Hepatocyte (in vitro differentiated cells): Measurements from ENCODE around the gene DENND6B. TPM values are rescaled to one million over a fixed set of nuclear protein-coding genes. Genes with fewer than 3 reads are reported as not detected.

Experiments used
- DNase-seq: peaks from one replicate; pipeline ENCODE4 v3.0.0-alpha.2; 2016; ENCODE audit warnings: low spot score
- H2AFZ ChIP-seq: fragments of 200-600 bp; sonication (generic); 2 replicates; pipeline ENCODE4 v1.6.0; 2016; ENCODE audit warnings: antibody characterized with exemption, mild to moderate bottlenecking
- H3K27ac ChIP-seq: fragments of 200-600 bp; sonication (generic); 2 replicates; pipeline ENCODE4 v1.5.1; 2016; ENCODE audit warnings: mild to moderate bottlenecking
- H3K27me3 ChIP-seq: fragments of 200-600 bp; sonication (generic); 2 replicates; pipeline ENCODE4 v1.6.1; 2016
- H3K36me3 ChIP-seq: fragments of 200-600 bp; sonication (generic); replicated peaks from 2 replicates; pipeline ENCODE4 v1.5.1; 2016; ENCODE audit warnings: low read depth; ENCODE audit not compliant: insufficient read depth
- H3K4me1 ChIP-seq: fragments of 200-600 bp; sonication (generic); 2 replicates; pipeline ENCODE4 v1.5.1; 2016; ENCODE audit warnings: mild to moderate bottlenecking, moderate library complexity; ENCODE audit not compliant: insufficient read depth
- H3K4me2 ChIP-seq: fragments of 200-600 bp; sonication (generic); 2 replicates; pipeline ENCODE4 v1.6.0; 2016
- H3K4me3 ChIP-seq: fragments of 200-600 bp; sonication (generic); 2 replicates; pipeline ENCODE4 v1.5.1; 2016; ENCODE audit warnings: mild to moderate bottlenecking
- H3K79me2 ChIP-seq: fragments of 200-600 bp; sonication (generic); 2 replicates; pipeline ENCODE4 v1.6.0; 2017; ENCODE audit warnings: mild to moderate bottlenecking
- H3K9me2 ChIP-seq: fragments of 200-600 bp; sonication (generic); replicated peaks from 2 replicates; pipeline ENCODE4 v1.6.0; 2017; ENCODE audit warnings: mild to moderate bottlenecking; ENCODE audit not compliant: insufficient read depth
- H3K9me3 ChIP-seq: fragments of 200-600 bp; sonication (generic); 2 replicates; pipeline ENCODE4 v1.5.1; 2016; ENCODE audit warnings: low read depth, mild to moderate bottlenecking
- H4K20me1 ChIP-seq: fragments of 200-600 bp; sonication (generic); 2 replicates; pipeline ENCODE4 v1.6.0; 2016; ENCODE audit warnings: mild to moderate bottlenecking; ENCODE audit not compliant: insufficient read depth, poor library complexity, severe bottlenecking
- EZH2 ChIP-seq: fragments of 200-600 bp; sonication (generic); IDR thresholded peaks from 2 replicates; pipeline ENCODE4 v1.6.1; 2016; ENCODE audit warnings: antibody characterized with exemption, mild to moderate bottlenecking, borderline replicate concordance
- EZH2phosphoT487 ChIP-seq: fragments of 200-600 bp; sonication (generic); IDR thresholded peaks from one replicate; pipeline ENCODE4 v1.6.1; 2018; ENCODE audit warnings: antibody characterized with exemption, mild to moderate bottlenecking, low read depth, moderate library complexity; ENCODE audit not compliant: unreplicated experiment, severe bottlenecking
- WGBS: methylation state at CpG from one replicate; pipeline ENCODE4 v1.1.6; 2016; ENCODE audit warnings: low lambda C conversion rate; ENCODE audit errors: missing lambda C conversion rate; 5-methylcytosine and 5-hydroxymethylcytosine counted together
- polyA plus RNA-seq: library from polyadenylated mRNA; unstranded; fragments of >200 nt; fragmentation: Nextera tagmentation; extraction: Ambion mirVana; gene quantifications from 2 replicates; pipeline ENCODE4 v1.2.1, GENCODE V29; 2016
- total RNA-seq: library from RNA; depleted of rRNA; stranded (reverse); fragments of >200 nt; gene quantifications from 2 replicates; pipeline ENCODE4 v1.2.3, GENCODE V29; 2014
- TF ChIP-seq, protein P1 (sequence below): fragments of 200-600 bp; sonication (generic); IDR thresholded peaks from 2 replicates; pipeline ENCODE4 v1.5.1; 2016; ENCODE audit warnings: antibody characterized with exemption, mild to moderate bottlenecking; ENCODE audit not compliant: poor library complexity

DENND6B gene
- total and polyA plus RNA-seq, 2 experiments from 2014 or later, result 3.3 to 8.7 TPM

DNA sequence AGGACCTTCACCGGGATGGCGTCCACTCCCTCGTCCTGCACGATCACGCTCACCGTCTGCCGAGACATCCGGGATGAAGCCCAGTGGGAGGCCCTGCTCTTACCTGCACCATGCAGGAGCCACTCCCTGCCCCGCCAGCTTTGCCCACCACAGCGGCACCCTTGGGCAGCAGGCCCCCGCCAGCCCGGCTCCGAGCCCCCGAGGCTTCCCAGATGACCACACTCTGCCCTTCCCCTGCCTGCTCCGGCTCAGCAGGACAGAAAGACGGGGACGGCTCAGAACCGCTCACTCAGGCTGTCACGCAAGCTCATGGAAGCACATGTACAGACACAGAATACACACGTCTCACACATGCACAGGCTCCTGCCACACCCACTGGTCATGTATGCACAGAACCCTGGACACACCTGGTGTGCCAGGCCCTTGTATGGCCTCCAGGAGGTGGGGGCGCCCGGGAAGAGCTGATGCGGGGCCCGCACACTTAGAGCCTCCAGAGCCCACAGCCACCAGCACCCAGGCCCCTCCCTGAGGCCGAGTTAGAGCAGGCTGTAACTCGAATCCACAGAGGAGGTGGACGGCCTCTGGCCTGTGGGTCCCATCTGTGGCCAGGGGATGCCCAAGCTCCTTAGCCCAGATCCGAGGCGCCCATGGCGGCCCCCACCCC lies 47.7 kb downstream of the DENND6B start:
- Histone ChIP-seq H3K27me3 (no peaks in the 10 kb centered on the region), H3K27ac (no peak overlapping the region), H3K9me2 (no peaks in the 10 kb centered on the region), H2AFZ (no peak overlapping the region), H3K4me1 (peaks cover 12% of the 10 kb centered on the region), H3K36me3 (no peaks in the 10 kb centered on the region), H3K79me2 (no peaks in the 10 kb centered on the region), H3K4me2 (no peak overlapping the region), H3K4me3 (no peak overlapping the region), H3K9me3 (no peaks in the 10 kb centered on the region), H4K20me1 (peaks cover 2% of the 10 kb centered on the region)
- WGBS, result 91% methylated on average over 30 of the region's 30 CpGs
- TF ChIP-seq EZH2 (no peak), EZH2phosphoT487 (no peak)
- TF ChIP-seq, protein P1, sequence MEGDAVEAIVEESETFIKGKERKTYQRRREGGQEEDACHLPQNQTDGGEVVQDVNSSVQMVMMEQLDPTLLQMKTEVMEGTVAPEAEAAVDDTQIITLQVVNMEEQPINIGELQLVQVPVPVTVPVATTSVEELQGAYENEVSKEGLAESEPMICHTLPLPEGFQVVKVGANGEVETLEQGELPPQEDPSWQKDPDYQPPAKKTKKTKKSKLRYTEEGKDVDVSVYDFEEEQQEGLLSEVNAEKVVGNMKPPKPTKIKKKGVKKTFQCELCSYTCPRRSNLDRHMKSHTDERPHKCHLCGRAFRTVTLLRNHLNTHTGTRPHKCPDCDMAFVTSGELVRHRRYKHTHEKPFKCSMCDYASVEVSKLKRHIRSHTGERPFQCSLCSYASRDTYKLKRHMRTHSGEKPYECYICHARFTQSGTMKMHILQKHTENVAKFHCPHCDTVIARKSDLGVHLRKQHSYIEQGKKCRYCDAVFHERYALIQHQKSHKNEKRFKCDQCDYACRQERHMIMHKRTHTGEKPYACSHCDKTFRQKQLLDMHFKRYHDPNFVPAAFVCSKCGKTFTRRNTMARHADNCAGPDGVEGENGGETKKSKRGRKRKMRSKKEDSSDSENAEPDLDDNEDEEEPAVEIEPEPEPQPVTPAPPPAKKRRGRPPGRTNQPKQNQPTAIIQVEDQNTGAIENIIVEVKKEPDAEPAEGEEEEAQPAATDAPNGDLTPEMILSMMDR, result no peak
- DNase-seq, result no peak

DNA sequence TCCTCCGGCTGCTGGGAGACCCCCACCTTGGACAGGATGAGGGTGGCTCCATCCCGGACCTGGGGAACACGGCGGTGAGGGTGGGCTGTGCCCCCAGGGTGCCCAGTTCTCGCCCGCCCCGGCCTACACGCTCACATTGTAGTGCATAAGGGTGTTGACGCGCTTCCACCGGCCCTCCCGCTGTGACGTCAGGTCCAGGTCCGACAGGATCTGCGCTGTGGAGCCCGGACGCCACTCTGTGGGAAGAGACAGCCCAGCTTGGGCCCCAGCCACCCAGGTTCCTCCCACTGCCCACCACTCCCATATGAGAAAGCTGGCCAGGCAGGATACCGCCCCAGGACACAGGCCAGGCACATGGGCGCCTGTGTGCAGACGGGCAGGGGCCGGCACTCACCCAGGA lies 48.4 kb downstream of the DENND6B start:
- Histone ChIP-seq H3K27ac (no peak overlapping the region), H4K20me1 (peaks cover 2% of the 10 kb centered on the region), H3K9me3 (no peaks in the 10 kb centered on the region), H3K4me1 (peaks cover 12% of the 10 kb centered on the region), H2AFZ (no peak overlapping the region), H3K9me2 (no peaks in the 10 kb centered on the region), H3K4me3 (no peak overlapping the region), H3K4me2 (no peak overlapping the region), H3K79me2 (no peaks in the 10 kb centered on the region), H3K36me3 (no peaks in the 10 kb centered on the region), H3K27me3 (no peaks in the 10 kb centered on the region)
- no peak for DNase-seq
- 94% methylated on average over 20 of the region's 21 CpGs for WGBS
- TF ChIP-seq EZH2 (no peak), EZH2phosphoT487 (no peak)
- TF ChIP-seq, protein P1, result no peak

DNA sequence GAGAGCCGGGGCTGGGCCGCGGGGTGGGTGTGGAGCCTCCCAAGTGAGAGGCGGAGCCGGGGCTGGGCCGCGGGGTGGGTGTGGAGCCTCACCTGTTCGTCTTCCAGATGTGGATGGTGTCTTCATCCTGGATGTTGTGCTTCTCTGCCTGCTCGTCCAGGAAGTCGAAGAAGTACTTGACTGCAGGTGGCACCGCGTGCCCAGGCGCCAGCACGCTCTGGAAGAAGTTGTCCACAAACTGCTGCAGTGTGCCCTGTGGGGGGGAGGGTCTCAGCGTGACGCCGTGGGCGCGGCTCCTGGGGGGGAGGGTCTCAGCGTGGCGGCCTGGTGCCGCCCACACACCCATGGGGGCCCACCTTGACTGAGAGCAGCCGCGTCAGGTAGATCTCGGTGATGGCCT lies 49.1 kb downstream of the DENND6B start:
- Histone ChIP-seq H3K4me1 (peaks cover 10% of the 10 kb centered on the region), H3K79me2 (no peaks in the 10 kb centered on the region), H3K27me3 (no peaks in the 10 kb centered on the region), H2AFZ (no peak overlapping the region), H3K4me2 (no peak overlapping the region), H3K9me2 (no peaks in the 10 kb centered on the region), H4K20me1 (peaks cover 2% of the 10 kb centered on the region), H3K36me3 (no peaks in the 10 kb centered on the region), H3K9me3 (no peaks in the 10 kb centered on the region), H3K4me3 (no peak overlapping the region), H3K27ac (no peak overlapping the region)
- 91% methylated on average over 20 of the region's 25 CpGs for WGBS
- TF ChIP-seq, protein P1, result no peak
- TF ChIP-seq EZH2 (no peak), EZH2phosphoT487 (no peak)
- no peak for DNase-seq

DNA sequence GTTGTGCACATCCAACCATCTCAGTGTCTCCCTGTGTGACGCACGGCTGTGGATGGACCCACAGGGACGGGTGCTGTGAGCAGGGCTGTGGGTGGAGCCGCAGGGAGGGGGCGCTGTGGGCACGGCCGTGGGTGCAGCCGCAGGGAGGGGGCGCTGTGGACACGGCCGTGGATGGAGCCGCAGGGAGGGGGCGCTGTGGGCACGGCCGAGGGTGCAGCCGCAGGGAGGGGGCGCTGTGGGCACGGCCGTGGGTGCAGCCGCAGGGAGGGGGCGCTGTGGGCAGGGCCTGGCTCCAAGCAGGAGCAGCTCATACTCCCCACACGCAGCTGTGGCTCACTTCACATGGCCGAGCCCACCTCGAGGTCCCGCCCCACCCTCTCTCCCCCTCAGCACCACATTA lies 50.7 kb downstream of the DENND6B start:
- Histone ChIP-seq H3K9me3 (no peaks in the 10 kb centered on the region), H3K4me3 (no peak overlapping the region), H3K27ac (no peak overlapping the region), H3K4me2 (no peak overlapping the region), H3K79me2 (no peaks in the 10 kb centered on the region), H2AFZ (no peak overlapping the region), H3K9me2 (no peaks in the 10 kb centered on the region), H3K4me1 (peaks cover 12% of the 10 kb centered on the region), H3K27me3 (peaks cover 4% of the 10 kb centered on the region), H4K20me1 (peaks cover 2% of the 10 kb centered on the region), H3K36me3 (no peaks in the 10 kb centered on the region)
- peak; percentile 72 for DNase-seq
- TF ChIP-seq, protein P1, result peak; percentile 52
- no peak for TF ChIP-seq EZH2phosphoT487
- 84% methylated on average over 3 of the region's 25 CpGs for WGBS
